DND-41 (cell line): Measurements from ENCODE around the gene ST6GALNAC6.

Experiments used
- ATAC-seq: fragments of 200-7000 bp; cut with Tn5 transposase; 3 replicates; pipeline ENCODE4 v1.9.1; 2021; ENCODE audit warnings: low read depth; ENCODE audit not compliant: insufficient read depth
- DNase-seq: peaks from one replicate; pipeline ENCODE4 v3.0.0-alpha.2; 2020
- H2AFZ ChIP-seq: 2 replicates; pipeline ENCODE4 v1.6.0; 2012; ENCODE audit warnings: low read depth, low read length
- H3K27ac ChIP-seq: 2 replicates; pipeline ENCODE4 v1.5.1; 2012; ENCODE audit warnings: low read length, inconsistent platforms
- H3K27me3 ChIP-seq: fragments of 200-600 bp; sonication (generic); 2 replicates; pipeline ENCODE4 v1.6.0; 2012; ENCODE audit warnings: low read length, mild to moderate bottlenecking, inconsistent platforms; ENCODE audit not compliant: insufficient read depth, poor library complexity
- H3K36me3 ChIP-seq: 2 replicates; pipeline ENCODE4 v1.5.1; 2012; ENCODE audit warnings: low read length, inconsistent platforms; ENCODE audit not compliant: insufficient read depth
- H3K4me1 ChIP-seq: 2 replicates; pipeline ENCODE4 v1.5.1; 2012; ENCODE audit warnings: mild to moderate bottlenecking, low read length; ENCODE audit not compliant: insufficient read depth
- H3K4me2 ChIP-seq: 2 replicates; pipeline ENCODE4 v1.6.0; 2012; ENCODE audit warnings: mild to moderate bottlenecking, moderate library complexity, low read length, inconsistent platforms; ENCODE audit not compliant: insufficient read depth
- H3K4me3 ChIP-seq, 2 experiments: fragments of 200-600 bp in 1 of 2; shearing (Covaris generic) in 1 of 2; 2 replicates each; pipeline ENCODE4 v1.5.1; 2012 to 2016; ENCODE audit warnings: inconsistent platforms in 2 of 2, low read length in 2 of 2, mild to moderate bottlenecking in 2 of 2, low read depth in 1 of 2, moderate library complexity in 1 of 2
- H3K79me2 ChIP-seq: 2 replicates; pipeline ENCODE4 v1.6.0; 2012; ENCODE audit warnings: low read length, inconsistent platforms; ENCODE audit not compliant: insufficient read depth
- H3K9ac ChIP-seq: 2 replicates; pipeline ENCODE4 v1.6.0; 2012; ENCODE audit warnings: low read depth, mild to moderate bottlenecking, inconsistent platforms, low read length, moderate library complexity
- H3K9me3 ChIP-seq: 2 replicates; pipeline ENCODE4 v1.5.1; 2012; ENCODE audit warnings: low read length, moderate library complexity, mild to moderate bottlenecking, inconsistent platforms; ENCODE audit not compliant: insufficient read depth, severe bottlenecking
- H4K20me1 ChIP-seq: 2 replicates; pipeline ENCODE4 v1.6.0; 2012; ENCODE audit warnings: low read length; ENCODE audit not compliant: insufficient read depth
- CTCF ChIP-seq: IDR thresholded peaks from 2 replicates; pipeline ENCODE4 v1.5.1; 2012; ENCODE audit warnings: borderline replicate concordance, low read length, moderate library complexity, mild to moderate bottlenecking; ENCODE audit not compliant: poor library complexity, severe bottlenecking; ENCODE audit errors: extremely low read depth
- EZH2 ChIP-seq: IDR thresholded peaks from 3 replicates; pipeline ENCODE4 v1.6.1; 2012; ENCODE audit warnings: borderline replicate concordance, low read depth, mild to moderate bottlenecking, moderate library complexity, low read length, inconsistent platforms; ENCODE audit not compliant: severe bottlenecking

The ST6GALNAC6 gene

GRCh38 chr9:127863191-127863621, 36.2 kb downstream of the ST6GALNAC6 start:
- no peak overlapping the region for H3K27ac ChIP-seq
- H3K4me3 ChIP-seq, result no peak overlapping the region
- DNase-seq (no peak), ATAC-seq (no peak)
- H2AFZ ChIP-seq, result no peak overlapping the region
- no peaks in the 10 kb centered on the region for H3K36me3 ChIP-seq
- peaks cover 17% of the 10 kb centered on the region for H3K4me1 ChIP-seq
- H4K20me1 ChIP-seq, result no peaks in the 10 kb centered on the region
- TF ChIP-seq EZH2, result no peak
- no peak for TF ChIP-seq CTCF
- no peak overlapping the region for H3K9ac ChIP-seq
- no peaks in the 10 kb centered on the region for H3K27me3 ChIP-seq
- no peaks in the 10 kb centered on the region for H3K9me3 ChIP-seq
- H3K79me2 ChIP-seq, result no peaks in the 10 kb centered on the region
- no peak overlapping the region for H3K4me2 ChIP-seq

- H3K27ac ChIP-seq, result no peak overlapping the region
- no peaks in the 10 kb centered on the region for H3K36me3 ChIP-seq
- H4K20me1 ChIP-seq, result no peaks in the 10 kb centered on the region
- no peaks in the 10 kb centered on the region for H3K79me2 ChIP-seq
- no peak overlapping the region for H3K9ac ChIP-seq
- H3K27me3 ChIP-seq, result no peaks in the 10 kb centered on the region
- H3K4me2 ChIP-seq, result no peak overlapping the region
- ATAC-seq (peak; percentile 71), DNase-seq (peak; percentile 50)
- no peak overlapping the region for H3K4me3 ChIP-seq
- TF ChIP-seq CTCF, result no peak
- no peak for TF ChIP-seq EZH2
- peaks cover 17% of the 10 kb centered on the region for H3K4me1 ChIP-seq
- no peak overlapping the region for H2AFZ ChIP-seq
- H3K9me3 ChIP-seq, result no peaks in the 10 kb centered on the region
Measured at GRCh38 chr9:127862075-127863011, 37.1 kb downstream of the ST6GALNAC6 start.

GRCh38 chr9:127860779-127861178, 38.6 kb downstream of the ST6GALNAC6 start:
- Histone ChIP-seq H4K20me1 (no peaks in the 10 kb centered on the region), H3K27ac (no peak overlapping the region), H3K36me3 (no peaks in the 10 kb centered on the region), H3K4me2 (no peak overlapping the region), H3K4me3 (no peak overlapping the region), H3K79me2 (no peaks in the 10 kb centered on the region), H3K9ac (no peak overlapping the region), H3K27me3 (no peaks in the 10 kb centered on the region), H3K9me3 (no peaks in the 10 kb centered on the region), H3K4me1 (peaks cover 16% of the 10 kb centered on the region), H2AFZ (no peak overlapping the region)
- ATAC-seq (no peak), DNase-seq (no peak)
- TF ChIP-seq EZH2, result no peak
- no peak for TF ChIP-seq CTCF
